Dedifferentiated amniotic fluid mesenchymal stem cell (primary cell): Measurements from ENCODE around the gene PLPP7.
A peak's percentile ranks its signal among the peaks of the same experiment; 100 is the strongest.
"Not testable (repeated sequence)": the region's sequence is repeated elsewhere in the genome, so short reads cannot be mapped to it uniquely, and the experiment has no call there.

ENCODE experiments used
- DNase-seq: peaks from one replicate; pipeline ENCODE4 v3.0.0-alpha.2; 2016; ENCODE audit errors: extremely low spot score

Gene PLPP7

DNA sequence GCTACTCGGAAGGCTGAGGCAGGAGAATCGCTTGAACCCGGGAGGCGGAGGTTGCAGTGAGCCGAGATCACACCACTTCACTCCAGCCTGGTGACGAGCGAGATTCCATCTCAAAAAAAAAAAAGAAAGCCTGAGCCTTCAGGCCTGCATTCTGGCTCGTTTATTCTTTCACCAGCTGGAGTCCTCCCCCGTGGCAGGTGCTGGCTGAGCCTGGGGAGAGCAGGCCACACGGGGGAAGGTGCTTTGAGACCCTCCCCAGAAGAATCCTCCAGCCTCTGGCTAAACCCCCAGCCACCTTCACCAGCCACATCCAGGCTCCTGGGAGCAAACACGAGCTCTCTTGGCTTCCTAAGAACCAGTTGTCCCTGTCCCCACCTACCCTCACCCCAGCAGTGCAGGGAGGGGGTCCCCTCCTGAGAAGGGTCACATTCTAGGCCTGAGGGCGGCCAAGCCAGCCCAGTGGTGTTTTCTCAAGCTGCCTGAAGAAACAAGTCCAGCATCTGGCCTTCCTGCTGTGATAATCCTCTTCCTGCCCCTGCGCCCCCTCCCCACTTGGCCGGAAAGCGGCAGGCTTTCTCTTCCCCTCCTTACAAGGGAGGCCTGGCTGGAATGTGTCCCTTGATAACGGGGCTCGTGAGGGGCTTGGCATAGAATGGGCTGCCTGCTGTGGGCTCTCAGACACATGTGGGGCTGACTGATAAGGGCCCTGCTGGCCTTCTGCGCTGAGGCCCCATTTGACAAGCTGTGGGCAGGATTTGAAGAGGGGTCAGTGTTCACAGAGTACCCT lies 41.5 kb downstream of the PLPP7 start:
- DNase-seq = no peak

DNA sequence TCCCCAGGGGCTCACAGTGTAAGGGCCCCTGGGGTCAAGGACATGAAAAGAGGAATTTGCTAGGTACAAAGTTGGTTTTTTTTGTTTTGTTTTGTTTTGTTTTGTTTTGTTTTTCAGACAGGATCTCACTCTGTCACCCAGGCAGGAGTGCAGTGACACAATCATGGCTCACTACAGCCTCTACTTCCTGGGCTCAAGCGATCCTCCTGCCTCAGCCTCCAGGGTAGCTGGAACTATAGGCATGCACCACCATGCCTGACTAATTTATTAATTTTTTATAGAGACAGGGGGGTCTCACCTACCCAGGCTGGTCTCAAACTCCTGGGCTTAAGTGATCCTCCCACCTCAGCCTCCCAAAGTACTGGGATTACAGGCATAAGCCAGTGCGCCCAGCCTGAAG lies 42.5 kb downstream of the PLPP7 start:
- not testable (repeated sequence) for DNase-seq

DNA sequence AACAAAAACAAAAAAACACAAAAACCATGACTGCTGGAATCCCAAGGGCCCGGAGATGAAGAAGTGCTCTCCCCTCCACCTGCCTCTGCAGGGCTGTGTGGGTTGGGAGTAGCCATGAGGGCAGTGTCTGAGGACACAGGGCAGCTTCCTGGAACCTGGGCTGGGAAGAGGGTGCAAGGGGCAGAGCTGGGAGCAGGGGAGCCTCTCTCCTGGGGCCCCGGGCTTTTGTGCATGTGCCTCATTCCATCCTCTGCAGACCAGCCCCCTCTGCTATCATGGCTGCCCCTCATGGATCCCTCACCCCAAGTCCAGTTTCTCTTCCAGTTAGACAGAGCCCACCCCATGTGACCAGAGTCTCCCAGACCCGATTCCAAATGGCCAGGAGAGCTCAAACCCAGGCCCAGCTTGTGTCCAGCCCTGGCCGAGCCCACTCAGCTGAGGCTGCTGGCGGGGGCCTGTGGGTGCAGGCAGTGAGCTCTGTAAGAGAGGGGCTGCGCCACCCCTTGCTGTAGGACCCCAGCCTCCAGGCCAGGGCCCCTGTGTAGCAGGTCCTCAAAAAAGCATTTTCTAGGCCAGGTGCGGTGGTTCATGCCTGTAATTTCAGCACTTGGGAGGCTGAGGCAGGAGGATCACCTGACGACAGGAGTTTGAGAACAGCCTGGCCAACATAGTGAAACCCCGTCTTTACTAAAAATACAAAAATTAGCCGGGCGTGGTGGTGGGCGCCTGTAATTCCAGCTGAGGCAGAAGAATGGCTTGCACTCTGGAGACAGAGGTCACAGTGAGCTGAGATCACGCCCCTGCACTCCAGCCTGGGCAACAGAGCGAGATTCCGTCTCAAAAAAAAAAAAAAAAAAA lies 44.5 kb downstream of the PLPP7 start:
- no peak for DNase-seq

DNA sequence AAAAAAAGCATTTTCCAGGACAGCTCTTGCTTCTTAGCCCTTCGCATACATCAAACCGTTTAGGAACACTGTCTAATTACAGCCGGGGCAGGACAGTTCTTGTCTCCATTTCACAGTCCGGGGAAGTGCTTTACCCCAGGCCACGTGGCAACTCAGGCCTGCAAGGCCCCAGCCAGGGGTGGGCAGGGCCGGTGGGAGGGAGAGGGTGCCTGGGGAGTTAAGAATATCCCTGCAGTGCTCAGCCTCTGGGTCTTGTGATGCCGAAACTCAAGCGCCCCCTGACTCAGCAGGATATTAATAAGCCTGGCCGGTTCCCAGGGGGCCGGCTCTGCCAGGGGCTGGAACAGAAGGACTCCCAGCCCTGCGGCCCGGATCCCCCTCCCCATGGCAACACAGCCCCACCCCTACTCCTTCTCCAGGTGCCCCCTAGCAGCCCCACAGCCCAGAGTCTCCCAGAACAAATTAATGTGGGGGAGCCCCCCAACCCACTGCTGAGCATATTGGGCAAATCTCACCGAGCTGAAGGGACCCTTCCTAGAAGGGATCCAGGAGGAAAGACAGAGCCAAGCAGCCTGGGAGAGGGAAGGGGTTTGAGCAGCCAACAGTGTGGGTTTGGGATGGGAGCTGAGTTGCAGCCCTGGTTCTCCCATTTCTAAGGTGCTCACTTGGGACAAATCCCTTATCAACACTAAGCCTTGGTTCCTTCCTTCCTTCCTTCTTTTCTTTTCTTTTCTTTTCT lies 45.3 kb downstream of the PLPP7 start:
- no peak for DNase-seq

DNA sequence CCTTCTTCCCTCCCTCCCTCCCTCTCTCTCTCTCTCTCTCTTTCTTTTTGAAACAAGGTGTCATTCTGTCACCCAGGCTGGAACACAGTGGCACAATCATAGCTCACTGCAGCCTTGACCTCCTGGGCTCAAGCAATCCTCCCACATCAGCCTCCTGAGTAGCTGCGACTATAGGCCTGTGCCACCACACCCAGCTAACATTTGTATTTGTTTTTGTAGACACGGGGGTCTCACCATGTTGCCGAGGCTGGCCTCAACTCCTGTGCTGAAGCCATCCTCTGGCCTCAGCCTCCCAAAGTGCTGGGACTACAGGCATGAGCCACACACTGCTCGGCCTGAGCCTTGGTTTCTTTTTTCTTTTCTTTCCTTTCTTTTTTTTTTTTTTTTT lies 45.8 kb downstream of the PLPP7 start:
- DNase-seq = no peak

DNA sequence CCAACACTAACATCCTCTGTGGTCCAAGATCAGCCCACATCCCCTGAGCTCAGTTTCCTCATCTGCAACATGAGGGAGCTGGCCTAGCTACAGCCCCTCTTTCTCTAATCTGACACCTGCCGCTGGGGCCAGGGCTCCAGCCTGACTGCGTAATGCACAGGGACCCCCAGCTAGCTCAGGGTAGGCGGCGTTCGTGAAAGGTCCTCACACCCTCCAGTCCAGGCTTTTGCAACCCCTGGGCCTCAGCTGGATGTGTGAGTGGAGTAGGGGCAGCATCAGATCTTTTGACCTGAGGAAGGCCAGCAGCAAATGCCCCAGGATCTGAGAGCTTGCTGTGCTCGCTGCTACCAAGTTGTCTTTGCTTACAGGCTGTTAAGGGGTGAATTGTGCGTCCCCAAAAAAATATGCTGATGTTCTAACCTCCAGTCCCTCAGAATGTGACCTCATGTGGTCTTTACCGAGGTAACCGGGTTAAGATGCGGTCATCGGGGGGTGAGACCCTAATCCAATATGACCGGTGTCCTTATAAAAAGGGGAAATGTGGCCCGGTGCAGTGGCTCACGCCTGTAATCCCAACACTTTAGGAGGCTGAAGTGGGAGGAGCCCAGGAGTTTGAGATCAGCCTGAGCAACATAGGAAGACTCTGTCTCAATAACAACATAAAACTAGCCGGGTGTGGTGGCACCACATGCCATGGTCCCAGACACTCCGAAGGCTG lies 47.8 kb downstream of the PLPP7 start:
- DNase-seq = no peak

DNA sequence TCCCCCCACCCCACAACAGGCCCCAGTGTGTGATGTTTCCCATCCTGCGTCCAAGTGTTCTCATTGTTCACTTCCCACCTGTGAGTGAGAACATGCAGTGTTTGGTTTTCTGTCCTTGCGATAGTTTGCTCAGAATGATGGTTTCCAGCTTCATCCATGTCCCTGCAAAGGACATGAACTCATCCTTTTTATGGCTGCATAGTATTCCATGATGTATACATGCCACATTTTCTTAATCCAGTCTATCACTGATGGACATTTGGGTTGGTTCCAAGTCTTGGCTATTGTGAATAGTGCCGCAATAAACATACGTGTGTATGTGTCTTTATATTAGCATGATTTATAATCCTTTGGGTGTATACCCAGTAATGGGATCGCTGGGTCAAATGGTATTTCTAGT lies 49.7 kb downstream of the PLPP7 start:
- not testable (repeated sequence) for DNase-seq

DNA sequence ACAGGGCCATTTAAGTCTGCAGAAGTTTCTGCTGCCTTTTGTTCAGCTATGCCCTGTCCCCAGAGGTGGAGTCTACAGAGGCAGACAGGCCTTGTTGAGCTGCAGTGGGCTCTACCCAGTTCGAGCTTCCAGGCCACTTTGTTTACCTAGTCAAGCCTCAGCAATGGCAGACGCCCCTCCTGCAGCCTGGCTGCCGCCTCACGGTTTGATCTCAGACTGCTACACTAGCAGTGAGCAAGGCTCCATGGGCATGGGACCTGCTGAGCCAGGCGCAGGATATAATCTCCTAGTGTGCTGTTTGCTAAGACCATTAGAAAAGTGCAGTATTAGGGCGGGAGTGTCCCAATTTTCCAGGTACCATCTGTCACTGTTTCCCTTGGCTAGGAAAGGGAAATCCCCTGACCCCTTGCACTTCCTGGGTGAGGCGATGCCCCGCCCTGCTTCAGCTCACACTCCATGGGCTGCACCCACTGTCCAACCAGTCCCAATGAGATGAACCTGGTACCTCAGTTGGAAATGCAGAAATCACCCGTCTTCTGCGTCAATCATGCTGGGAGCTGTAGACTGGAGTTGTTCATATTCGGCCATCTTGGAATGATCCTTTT lies 55.5 kb downstream of the PLPP7 start:
- not testable (repeated sequence) for DNase-seq

DNA sequence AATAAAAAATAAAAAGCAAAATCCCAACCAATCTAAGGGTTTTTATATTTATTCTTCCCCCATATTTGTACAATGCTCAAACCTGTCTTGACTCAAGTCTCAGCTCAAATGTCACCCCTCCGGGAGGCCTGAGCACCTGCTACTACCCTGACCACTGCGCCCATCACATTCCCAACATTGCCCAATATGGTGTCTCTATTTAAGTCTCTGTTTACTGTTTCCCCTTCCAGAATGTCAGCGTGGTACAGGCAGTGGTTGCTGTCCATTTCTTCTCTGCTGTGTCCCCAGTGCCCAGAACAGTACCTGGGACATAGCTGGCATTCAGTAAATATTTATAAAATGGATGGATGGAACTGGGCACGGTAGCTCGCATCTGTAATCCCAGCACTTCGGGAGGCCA lies 57.0 kb downstream of the PLPP7 start:
- no peak for DNase-seq

DNA sequence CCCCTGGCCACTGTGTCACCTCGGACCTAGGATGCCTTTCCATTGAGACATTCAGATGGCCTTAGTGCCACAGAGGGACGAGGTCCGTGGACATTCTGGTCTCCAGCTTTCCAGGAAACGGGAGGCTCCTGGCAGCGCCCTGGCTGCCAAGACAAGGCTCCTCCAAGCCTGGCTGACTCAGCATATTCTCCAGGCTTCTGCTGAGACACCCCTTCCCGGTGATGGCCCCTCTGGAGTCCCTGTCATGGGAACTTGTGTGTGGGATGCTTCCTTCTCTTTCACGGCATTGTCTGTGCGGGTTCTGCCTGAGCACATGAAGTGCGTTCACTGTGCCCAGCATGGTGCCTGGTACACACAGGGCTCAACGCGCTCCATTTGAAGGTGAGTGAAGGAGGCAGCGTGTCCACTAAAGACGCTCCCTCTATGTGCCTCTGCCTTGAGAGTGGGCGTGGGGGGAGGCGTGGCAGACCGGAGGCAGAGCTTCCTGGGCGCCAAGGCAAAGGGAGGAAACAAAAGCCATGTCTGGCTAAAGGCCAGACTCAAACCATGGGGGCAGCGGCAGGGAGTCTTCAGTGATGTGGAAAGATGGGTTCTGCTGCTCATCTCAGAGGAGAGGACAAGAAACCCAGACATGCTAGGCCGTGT lies 58.0 kb downstream of the PLPP7 start:
- DNase-seq = no peak

DNA sequence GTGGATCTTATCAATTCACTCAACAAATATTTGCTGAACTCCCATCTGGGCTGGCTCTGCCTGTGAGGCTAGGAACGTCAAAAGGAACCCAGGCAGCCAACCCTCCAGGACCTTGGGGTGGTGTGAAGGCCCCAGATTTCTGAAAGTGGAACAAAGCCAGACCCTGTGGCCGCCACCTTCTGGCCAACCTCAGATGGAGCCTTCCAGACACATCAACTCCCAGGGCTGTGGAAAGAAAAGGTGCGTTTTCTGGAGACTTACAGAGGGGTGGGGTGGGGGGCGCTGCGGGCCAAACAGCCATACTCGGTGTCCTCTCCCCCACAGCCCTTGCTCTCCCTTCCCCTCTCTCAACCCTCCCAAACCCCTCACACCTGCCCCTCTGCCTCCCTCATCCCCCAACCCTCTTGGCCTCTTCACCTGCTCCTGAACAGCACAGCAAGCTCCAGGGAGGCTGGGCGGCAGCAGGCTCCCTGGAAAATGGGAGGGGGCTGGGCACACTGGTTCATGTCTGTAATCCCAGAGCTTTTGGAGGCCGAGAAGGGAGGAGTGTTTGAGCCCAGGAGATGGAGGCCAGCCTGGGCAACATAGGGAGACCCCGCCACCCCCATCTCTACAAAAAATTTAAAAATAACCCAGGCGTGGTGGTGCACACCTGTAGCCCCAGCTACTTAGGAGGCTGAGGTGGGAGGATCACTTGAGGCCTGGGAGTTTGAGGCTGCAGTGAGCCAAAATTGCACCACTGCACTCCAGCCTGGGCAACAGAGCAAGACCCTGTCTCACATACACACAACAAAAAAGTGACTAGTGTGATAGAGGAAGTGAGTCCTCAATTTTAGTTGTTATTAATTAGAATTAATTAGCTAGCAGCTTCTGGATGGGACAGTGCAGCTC lies 59.4 kb downstream of the PLPP7 start:
- DNase-seq = no peak

DNA sequence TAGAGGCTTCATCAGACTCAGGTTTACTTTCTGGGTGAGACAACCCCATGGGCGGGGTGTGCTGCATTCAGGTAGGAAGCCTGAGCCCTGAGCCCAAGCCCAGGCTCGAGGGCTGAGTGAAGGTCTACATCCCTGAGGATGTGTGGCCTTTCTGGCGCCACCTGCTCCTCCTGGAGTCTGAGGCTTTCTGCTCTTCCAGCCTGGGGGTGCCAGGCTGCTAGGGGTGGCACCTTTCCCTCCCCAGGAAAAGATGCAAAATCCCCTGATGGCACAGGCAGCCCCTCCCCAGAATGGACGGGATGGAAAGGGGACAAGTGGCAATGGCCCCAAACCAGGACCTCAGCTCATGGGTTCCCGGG lies 60.0 kb downstream of the PLPP7 start:
- no peak for DNase-seq

DNA sequence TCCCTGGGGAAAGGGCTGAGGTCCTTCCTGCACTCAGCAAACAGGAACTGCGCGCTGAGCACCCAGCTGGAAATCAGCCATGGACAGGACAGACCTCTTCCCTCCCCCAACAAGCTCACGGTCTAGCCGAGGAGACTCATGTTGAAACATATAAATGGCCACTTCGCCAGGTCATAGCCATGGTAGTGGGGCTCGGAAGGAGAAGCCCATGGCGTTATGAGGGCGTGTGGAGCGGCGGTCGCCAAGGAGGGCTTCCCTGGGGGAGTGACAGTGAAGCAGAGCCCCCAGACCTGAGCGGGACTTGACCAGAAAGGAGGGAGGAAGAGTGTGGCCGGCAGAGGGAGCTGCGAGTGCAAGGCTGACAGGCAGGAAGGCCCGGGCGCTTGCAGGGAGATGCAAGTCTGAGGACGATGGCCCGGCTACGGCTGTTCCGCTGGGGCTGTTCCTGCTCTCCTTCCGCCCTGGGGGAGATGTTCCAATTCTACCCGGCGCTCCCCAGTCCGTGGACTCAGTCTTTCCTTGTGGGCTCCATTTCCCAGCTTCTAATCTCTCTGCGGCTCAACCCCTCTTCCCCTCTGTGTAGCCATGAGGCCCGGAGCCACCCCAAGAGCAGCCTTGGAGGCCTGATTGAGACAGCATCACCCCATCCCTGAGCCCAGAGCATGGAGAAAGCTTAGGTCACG lies 60.5 kb downstream of the PLPP7 start:
- peak; percentile 84 for DNase-seq

DNA sequence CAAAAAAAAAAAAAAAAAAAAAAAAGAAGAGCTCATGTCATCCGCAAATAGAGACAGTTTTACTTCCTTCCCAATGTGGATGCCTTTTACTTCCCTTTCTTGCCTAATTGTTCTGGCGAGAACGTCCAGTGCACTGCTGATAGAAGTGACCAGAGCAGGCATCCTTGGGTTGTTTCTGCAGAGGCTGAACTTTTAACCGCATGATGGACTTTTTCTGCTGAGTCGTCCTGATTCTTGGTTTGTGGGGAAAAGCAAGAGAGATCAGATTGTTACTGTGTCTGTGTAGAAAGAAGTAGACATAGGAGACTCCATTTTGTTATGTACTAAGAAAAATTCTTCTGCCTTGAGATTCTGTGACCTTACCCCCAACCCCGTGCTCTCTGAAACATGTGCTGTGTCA lies 67.0 kb downstream of the PLPP7 start:
- not testable (repeated sequence) for DNase-seq

DNA sequence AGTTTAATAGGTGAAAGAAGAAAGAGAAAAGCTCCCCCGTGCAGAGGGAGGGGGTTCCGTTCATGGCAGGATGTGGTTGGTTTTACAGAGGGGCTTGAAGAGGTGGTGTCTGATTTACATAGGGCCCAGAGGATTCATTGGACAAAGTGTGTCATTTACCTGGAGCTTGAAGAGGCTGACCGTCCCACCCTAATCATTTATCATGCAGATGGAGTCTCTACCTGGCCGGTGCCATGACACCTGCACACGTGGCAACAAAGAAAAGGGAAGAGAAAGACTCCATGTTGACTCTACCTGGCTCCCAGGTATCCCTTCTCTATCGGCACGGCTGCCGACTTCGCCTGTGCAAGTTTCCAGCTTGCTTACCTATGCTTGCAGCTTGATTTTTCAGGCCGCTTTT lies 69.0 kb downstream of the PLPP7 start:
- no peak for DNase-seq
